IPS-18a (cell line): ENCODE data around the gene CLRN3.

Experiments used
- H3K27ac ChIP-seq: one replicate; pipeline ENCODE4 v1.5.1; 2013; ENCODE audit warnings: low read length
- H3K27me3 ChIP-seq: one replicate; pipeline ENCODE4 v1.6.1; 2013; ENCODE audit warnings: mild to moderate bottlenecking, low read length; ENCODE audit not compliant: control insufficient read depth, insufficient read depth
- H3K36me3 ChIP-seq: one replicate; pipeline ENCODE4 v1.6.1; 2013; ENCODE audit warnings: low read depth, low read length; ENCODE audit not compliant: control insufficient read depth
- H3K4me1 ChIP-seq: one replicate; pipeline ENCODE4 v1.6.1; 2013; ENCODE audit warnings: low read depth, low read length; ENCODE audit not compliant: control insufficient read depth
- H3K4me3 ChIP-seq: one replicate; pipeline ENCODE4 v1.5.1; 2013; ENCODE audit warnings: low read length
- H3K9ac ChIP-seq: one replicate; pipeline ENCODE4 v1.6.1; 2013; ENCODE audit warnings: mild to moderate bottlenecking, low read length, moderate library complexity
- H3K9me3 ChIP-seq: one replicate; pipeline ENCODE4 v1.6.1; 2013; ENCODE audit warnings: low read depth, low read length; ENCODE audit not compliant: control insufficient read depth

Gene CLRN3

DNA sequence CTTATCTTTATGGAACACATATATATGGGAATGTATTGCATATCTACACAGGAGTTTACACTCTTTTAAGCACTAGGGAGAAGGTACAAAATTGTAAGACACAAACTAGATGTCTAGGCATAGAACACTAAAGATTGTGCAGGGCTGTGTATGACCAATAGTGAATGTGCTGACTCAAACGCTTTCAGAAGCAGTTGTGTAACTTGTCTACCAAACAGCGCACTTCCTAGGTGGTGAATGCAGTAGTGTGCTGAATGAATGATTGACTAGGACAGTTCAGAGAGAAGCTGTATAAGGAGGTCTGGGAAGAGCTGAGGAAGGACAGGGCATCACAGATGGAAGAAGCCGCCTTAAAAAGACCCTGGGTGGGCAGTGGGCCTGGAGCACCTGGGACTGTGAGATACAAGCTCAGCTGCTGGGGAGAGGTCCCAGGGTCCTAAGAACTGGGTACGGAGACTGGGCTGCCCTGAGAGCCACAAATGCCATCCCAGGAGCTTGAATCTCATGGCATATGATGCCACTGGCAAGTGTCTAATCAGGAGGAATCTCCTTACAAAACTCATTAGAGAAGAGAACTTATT lies 14.2 kb downstream of the CLRN3 start:
- Histone ChIP-seq H3K36me3 (no peaks in the 10 kb centered on the region), H3K9me3 (no peaks in the 10 kb centered on the region), H3K4me1 (no peaks in the 10 kb centered on the region), H3K27me3 (no peaks in the 10 kb centered on the region), H3K9ac (no peak overlapping the region), H3K27ac (no peak overlapping the region), H3K4me3 (no peak overlapping the region)

- Histone ChIP-seq H3K27ac (no peak overlapping the region), H3K9me3 (no peaks in the 10 kb centered on the region), H3K9ac (no peak overlapping the region), H3K27me3 (no peaks in the 10 kb centered on the region), H3K36me3 (no peaks in the 10 kb centered on the region), H3K4me3 (no peak overlapping the region), H3K4me1 (no peaks in the 10 kb centered on the region)
Observed at GRCh38 chr10:127877699-127878098, 15.0 kb downstream of the CLRN3 start.

DNA sequence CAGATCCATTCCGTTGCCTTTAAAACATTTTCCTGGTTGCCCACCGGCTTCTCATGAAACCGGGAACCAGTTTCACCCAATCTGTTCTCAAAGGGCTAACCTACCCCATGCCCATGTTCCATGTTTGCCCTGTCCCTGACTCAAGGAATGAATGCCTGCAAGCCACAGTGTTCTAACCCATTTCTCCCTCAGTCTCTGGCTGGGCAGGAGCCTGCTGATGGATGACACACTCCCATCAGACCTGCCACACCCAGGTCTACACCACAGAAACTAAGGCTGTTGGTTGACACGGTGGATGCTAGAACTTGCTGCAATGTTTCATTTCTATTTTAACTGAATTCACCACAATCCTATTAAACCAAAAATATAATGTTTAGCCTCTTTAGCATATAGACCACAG lies 15.6 kb downstream of the CLRN3 start:
- H3K9ac ChIP-seq, result no peak overlapping the region
- no peak overlapping the region for H3K4me3 ChIP-seq
- no peak overlapping the region for H3K27ac ChIP-seq
- no peaks in the 10 kb centered on the region for H3K9me3 ChIP-seq
- no peaks in the 10 kb centered on the region for H3K27me3 ChIP-seq
- no peaks in the 10 kb centered on the region for H3K4me1 ChIP-seq
- H3K36me3 ChIP-seq, result no peaks in the 10 kb centered on the region

- Histone ChIP-seq H3K9ac (no peak overlapping the region), H3K36me3 (no peaks in the 10 kb centered on the region), H3K4me1 (no peaks in the 10 kb centered on the region), H3K4me3 (no peak overlapping the region), H3K27me3 (no peaks in the 10 kb centered on the region), H3K27ac (no peak overlapping the region), H3K9me3 (no peaks in the 10 kb centered on the region)
Observed at GRCh38 chr10:127875916-127876315, 16.8 kb downstream of the CLRN3 start.

GRCh38 chr10:127875449-127875765 lies 17.3 kb downstream of the CLRN3 start:
- Histone ChIP-seq H3K9ac (no peak overlapping the region), H3K4me3 (no peak overlapping the region)

DNA sequence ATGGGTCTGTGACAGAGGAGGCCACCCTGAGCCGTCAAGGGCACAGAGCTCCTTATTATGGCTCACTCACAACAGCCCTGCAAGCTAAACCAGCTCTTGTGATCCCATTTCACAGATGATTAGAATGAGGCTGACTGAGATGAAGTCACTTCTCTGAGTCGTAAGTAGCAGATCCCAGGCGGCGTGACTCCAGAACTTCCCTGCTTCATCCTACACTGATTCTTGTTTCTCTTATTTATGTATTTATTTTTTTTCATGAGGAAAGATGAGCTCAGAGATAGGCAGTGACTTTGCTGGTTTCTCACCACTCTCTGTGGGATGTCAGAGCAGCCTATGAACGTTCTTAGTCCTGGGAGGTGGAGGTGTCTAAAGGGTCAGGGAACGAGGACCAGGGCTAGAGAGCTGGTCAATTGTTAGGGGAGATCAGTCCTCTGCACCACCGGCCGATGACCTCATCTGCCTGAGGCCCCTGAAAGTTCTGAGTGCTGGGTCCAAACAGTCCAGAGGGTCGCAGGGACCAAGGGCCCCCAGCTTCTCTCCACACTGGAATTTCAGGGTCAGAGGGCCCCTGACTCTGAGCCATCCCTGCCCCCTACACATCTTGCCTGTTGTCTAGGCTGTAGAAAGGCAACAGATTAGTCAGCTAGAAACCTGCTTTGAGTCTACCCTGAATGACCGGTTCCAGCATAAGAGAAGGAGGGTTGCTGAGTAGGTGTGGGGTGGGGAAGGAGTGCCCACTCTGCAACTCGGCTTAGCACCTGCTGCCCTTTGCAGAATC lies 17.9 kb downstream of the CLRN3 start:
- H3K27ac ChIP-seq, result no peak overlapping the region
- no peak overlapping the region for H3K4me3 ChIP-seq
- no peaks in the 10 kb centered on the region for H3K36me3 ChIP-seq
- H3K27me3 ChIP-seq, result no peaks in the 10 kb centered on the region
- no peak overlapping the region for H3K9ac ChIP-seq
- no peaks in the 10 kb centered on the region for H3K9me3 ChIP-seq
- no peaks in the 10 kb centered on the region for H3K4me1 ChIP-seq

More at GRCh38 chr10:127875449-127875765, 17.3 kb downstream of the CLRN3 start:
- Histone ChIP-seq H3K9me3 (no peaks in the 10 kb centered on the region), H3K27me3 (no peaks in the 10 kb centered on the region), H3K4me1 (no peaks in the 10 kb centered on the region), H3K36me3 (no peaks in the 10 kb centered on the region), H3K27ac (no peak overlapping the region)

DNA sequence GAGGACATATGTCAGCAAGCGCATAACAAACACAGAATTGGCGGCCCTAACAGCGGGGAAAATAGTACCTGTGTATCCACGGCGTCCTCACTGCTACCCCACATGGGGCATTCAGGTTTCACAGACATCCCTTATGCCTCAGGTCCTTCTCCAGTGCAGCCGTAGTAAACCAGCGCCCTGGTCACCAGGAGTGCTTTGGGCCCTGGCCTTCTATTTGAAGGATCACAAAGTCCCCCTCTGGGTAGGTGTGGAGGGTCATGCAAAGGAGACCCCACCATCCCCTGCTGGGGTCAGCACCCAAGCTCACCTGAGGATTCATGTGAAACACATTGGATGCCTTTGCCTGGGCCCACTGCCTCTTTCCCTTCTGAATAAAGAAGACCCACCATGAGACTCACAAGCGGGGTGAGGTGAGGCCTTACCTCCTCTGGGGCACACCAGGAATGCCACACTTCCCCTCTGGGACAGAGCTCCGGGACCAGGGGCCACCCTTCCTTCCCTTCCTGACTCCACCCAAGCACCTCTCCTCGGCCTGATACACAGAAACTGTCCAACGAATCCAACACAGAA lies 18.8 kb downstream of the CLRN3 start:
- Histone ChIP-seq H3K27me3 (no peaks in the 10 kb centered on the region), H3K4me1 (no peaks in the 10 kb centered on the region), H3K36me3 (no peaks in the 10 kb centered on the region), H3K4me3 (no peak overlapping the region), H3K9me3 (no peaks in the 10 kb centered on the region), H3K27ac (no peak overlapping the region), H3K9ac (no peak overlapping the region)

DNA sequence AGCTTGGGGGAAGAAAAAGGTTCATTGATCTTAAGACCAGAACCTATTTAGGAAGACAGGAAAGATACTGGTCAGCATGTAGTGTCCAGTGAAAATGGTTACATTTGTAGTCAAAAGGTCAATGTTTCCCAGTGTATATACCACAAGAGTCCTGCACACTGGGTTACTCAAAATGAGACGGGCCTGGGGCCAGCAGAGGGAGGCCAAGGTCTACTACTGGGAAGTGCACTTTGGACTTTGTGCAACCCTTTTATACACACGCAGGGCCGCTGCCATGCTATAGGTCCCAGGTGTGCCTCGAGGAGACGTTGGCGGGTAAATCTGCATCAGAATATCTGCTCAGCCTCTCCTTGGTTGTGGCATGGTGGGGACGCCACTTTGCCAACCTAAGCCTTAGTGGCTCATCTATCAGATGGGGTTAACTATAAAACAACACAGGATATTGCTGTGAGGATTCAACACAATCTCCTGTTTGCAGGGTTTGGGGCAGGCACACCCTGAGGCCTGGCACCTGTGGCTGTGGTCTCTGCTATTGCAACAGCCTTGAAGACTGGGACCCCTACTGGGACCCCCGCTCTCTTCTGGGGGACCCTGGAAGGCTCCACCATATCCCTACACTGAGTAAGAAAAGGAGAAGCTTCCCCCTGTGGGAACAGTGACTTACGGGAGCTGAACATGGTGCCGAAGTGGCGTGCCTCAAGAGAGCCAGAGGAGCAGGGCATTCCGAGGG lies 19.7 kb downstream of the CLRN3 start:
- Histone ChIP-seq H3K9ac (no peak overlapping the region), H3K36me3 (no peaks in the 10 kb centered on the region), H3K27me3 (no peaks in the 10 kb centered on the region), H3K27ac (no peak overlapping the region), H3K9me3 (no peaks in the 10 kb centered on the region), H3K4me1 (no peaks in the 10 kb centered on the region), H3K4me3 (no peak overlapping the region)

DNA sequence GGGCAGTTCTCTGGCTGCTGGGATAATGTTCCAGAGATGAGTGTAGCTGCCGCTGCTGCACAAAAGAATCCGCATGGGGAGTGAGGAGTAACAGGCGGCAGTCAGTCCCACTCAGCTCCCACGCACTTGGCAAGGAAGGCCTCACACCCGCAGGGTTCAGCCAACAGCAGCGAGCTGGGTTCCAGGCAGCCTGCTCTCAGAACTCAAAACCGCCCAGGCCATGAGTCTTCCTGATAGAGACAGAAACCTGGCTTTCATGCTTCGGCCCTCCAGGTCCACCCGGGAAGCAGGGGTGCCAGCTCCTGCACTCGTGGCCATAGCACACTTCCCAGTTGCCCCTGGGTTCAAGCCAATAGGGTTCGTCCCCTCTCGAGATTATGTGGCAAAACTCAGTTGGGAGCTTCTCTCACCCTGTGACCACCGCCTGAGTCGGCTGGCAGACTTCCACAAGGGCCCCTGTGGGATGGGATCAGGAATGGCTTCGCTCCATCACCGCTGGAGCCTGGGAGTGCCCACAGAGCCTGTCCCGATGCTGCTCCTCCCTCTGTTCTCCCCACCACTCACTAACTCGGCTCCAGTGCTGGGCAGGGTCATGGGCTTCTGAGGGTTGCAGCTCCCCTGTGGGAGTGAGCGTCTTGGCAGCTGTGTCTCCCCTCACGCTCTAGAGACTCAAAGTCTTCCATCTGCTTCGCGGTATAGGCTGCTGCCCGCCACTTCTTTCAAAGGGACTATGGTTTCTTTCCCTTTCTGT lies 20.6 kb downstream of the CLRN3 start:
- Histone ChIP-seq H3K36me3 (no peaks in the 10 kb centered on the region), H3K4me1 (no peaks in the 10 kb centered on the region), H3K9ac (no peak overlapping the region), H3K27ac (no peak overlapping the region), H3K27me3 (no peaks in the 10 kb centered on the region), H3K4me3 (no peak overlapping the region), H3K9me3 (no peaks in the 10 kb centered on the region)

DNA sequence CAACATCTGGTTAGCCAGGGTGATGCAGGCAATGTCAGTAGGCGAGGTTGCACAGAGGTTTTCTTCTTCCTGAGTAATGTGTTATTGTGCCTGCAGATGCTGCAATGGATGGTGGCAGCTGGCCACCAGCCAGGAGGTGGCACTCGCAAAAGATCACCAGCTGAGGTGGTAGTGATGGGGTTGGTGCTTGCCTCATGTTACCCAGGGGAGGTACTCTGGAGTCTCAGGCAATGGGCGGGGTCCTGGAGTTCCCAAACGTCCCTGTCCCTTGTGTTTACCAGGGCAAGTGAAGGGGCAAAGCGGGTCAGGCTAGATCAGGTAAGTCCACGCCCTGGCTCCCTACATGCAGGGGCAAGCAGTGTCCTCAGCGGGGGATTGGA lies 21.1 kb downstream of the CLRN3 start:
- H3K4me1 ChIP-seq, result no peaks in the 10 kb centered on the region
- no peak overlapping the region for H3K27ac ChIP-seq
- H3K36me3 ChIP-seq, result no peaks in the 10 kb centered on the region
- H3K9me3 ChIP-seq, result no peaks in the 10 kb centered on the region
- H3K4me3 ChIP-seq, result no peak overlapping the region
- no peak overlapping the region for H3K9ac ChIP-seq
- no peaks in the 10 kb centered on the region for H3K27me3 ChIP-seq

DNA sequence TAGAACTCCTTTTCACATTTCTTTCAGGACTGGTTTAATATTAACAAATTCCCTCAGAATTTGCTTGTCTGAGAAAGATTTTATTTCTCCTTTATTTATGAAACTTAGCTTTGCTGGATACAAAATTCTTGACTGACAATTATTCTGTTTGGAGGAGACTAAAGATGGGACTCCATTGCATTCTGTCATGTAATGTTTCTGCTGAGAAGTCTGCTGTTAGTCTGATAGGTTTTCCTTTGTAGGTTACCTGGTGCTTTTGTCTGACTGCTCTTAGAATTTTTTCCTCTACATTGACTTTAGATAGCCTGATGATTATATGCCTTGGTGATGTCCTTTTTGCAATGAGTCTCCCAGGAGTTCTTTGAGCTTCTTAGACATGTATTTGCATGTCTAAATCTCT lies 23.4 kb downstream of the CLRN3 start:
- no peaks in the 10 kb centered on the region for H3K36me3 ChIP-seq
- no peaks in the 10 kb centered on the region for H3K27me3 ChIP-seq
- H3K4me3 ChIP-seq, result no peak overlapping the region
- no peak overlapping the region for H3K27ac ChIP-seq
- no peaks in the 10 kb centered on the region for H3K4me1 ChIP-seq
- no peaks in the 10 kb centered on the region for H3K9me3 ChIP-seq
- H3K9ac ChIP-seq, result no peak overlapping the region
